Keratinocyte (primary cell): ENCODE results near the gene GNPTAB. TPM values are rescaled to one million over a fixed set of nuclear protein-coding genes. Genes with fewer than 3 reads are reported as not detected.
"Not testable (repeated sequence)": the region's sequence is repeated elsewhere in the genome, so short reads cannot be mapped to it uniquely, and the experiment has no call there.

Experiments
- DNase-seq: peaks from one replicate; pipeline ENCODE4 v3.0.0-alpha.2; 2011; ENCODE audit warnings: low read depth, missing footprints, low spot score
- FAIRE-seq: peaks from 2 replicates; lab custom pipeline; 2011; peaks lifted over from hg19 to GRCh38; lab: Jason Lieb, UNC
- H2AFZ ChIP-seq: 2 replicates; pipeline ENCODE4 v1.6.0; 2012; ENCODE audit warnings: low read length, control low read depth, inconsistent platforms; ENCODE audit not compliant: control insufficient read depth
- H3K27ac ChIP-seq: 2 replicates; pipeline ENCODE4 v1.5.1; 2011; ENCODE audit warnings: low read length; ENCODE audit not compliant: control insufficient read depth, insufficient read depth
- H3K27me3 ChIP-seq: 3 replicates; pipeline ENCODE4 v1.6.0; 2011; ENCODE audit warnings: low read length; ENCODE audit not compliant: control insufficient read depth, insufficient read depth; ENCODE audit errors: extremely low read depth
- H3K36me3 ChIP-seq, 2 experiments: 2 replicates in 1 of 2; 3 replicates in 1 of 2; pipeline ENCODE4 v1.5.1; 2011; ENCODE audit warnings: low read length in 2 of 2, mild to moderate bottlenecking in 1 of 2; ENCODE audit not compliant: control insufficient read depth in 2 of 2, insufficient read depth in 2 of 2; ENCODE audit errors: extremely low read depth in 1 of 2
- H3K4me1 ChIP-seq: 3 replicates; pipeline ENCODE4 v1.5.1; 2011; ENCODE audit warnings: low read length; ENCODE audit not compliant: control insufficient read depth, insufficient read depth; ENCODE audit errors: extremely low read depth
- H3K4me2 ChIP-seq: 3 replicates; pipeline ENCODE4 v1.6.0; 2011; ENCODE audit warnings: low read depth, low read length; ENCODE audit not compliant: control insufficient read depth, insufficient read depth; ENCODE audit errors: extremely low read depth
- H3K4me3 ChIP-seq, 3 experiments: fragments of 200-600 bp in 1 of 3; sonication (generic) in 1 of 3; 2 replicates in 2 of 3; 3 replicates in 1 of 3; pipeline ENCODE4 v1.5.1; 2011 to 2016; ENCODE audit warnings: low read length in 3 of 3, mild to moderate bottlenecking in 3 of 3, control low read depth in 2 of 3, inconsistent platforms in 1 of 3, low read depth in 1 of 3, mixed read lengths in 1 of 3, mixed run types in 1 of 3, moderate library complexity in 1 of 3; ENCODE audit not compliant: control insufficient read depth in 2 of 3, insufficient read depth in 2 of 3; ENCODE audit errors: extremely low read depth in 1 of 3
- H3K79me2 ChIP-seq: 2 replicates; pipeline ENCODE4 v1.6.0; 2012; ENCODE audit warnings: low read length; ENCODE audit not compliant: control insufficient read depth, insufficient read depth
- H3K9ac ChIP-seq: 3 replicates; pipeline ENCODE4 v1.6.0; 2011; ENCODE audit warnings: low read length; ENCODE audit not compliant: control insufficient read depth, insufficient read depth; ENCODE audit errors: extremely low read depth
- H3K9me1 ChIP-seq: 3 replicates; pipeline ENCODE4 v1.6.0; 2011; ENCODE audit warnings: low read length; ENCODE audit not compliant: control insufficient read depth, insufficient read depth; ENCODE audit errors: extremely low read depth
- H3K9me3 ChIP-seq: 2 replicates; pipeline ENCODE4 v1.5.1; 2012; ENCODE audit warnings: low read depth, low read length; ENCODE audit not compliant: control insufficient read depth
- H4K20me1 ChIP-seq: 3 replicates; pipeline ENCODE4 v1.6.0; 2011; ENCODE audit warnings: low read length; ENCODE audit not compliant: control insufficient read depth, insufficient read depth; ENCODE audit errors: extremely low read depth
- EZH2 ChIP-seq: IDR thresholded peaks from one replicate; pipeline ENCODE4 v1.6.1; 2012; ENCODE audit warnings: inconsistent platforms, mild to moderate bottlenecking, low read length, moderate library complexity
- dilution Hi-C: fragments of 300-500 bp; cut with MboI; formaldehyde crosslinking; loops from one replicate; pipeline ENCODE4 v1.7.0; 2020; ENCODE audit warnings: low sequenced_read_pairs; ENCODE audit not compliant: extremely low pct_ligation_motif_present
- polyA plus RNA-seq, 5 experiments: library from polyadenylated mRNA; depleted of rRNA in 3 of 5; stranded (reverse) in 3 of 5; stranded (forward) in 1 of 5; unstranded in 1 of 5; fragments of >200 nt; gene quantifications; 1 replicate in 1 of 5; 2 replicates in 3 of 5; 3 replicates in 1 of 5; pipeline versions ENCODE4 v1.2.1 to v1.2.3, GENCODE V29; 2011 to 2012; ENCODE audit warnings: missing spikeins in 2 of 5, low read depth in 1 of 5, low replicate concordance in 1 of 5
- TF ChIP-seq, protein P1 (sequence below), 3 experiments: IDR thresholded peaks in 1 of 3; conservative IDR thresholded peaks in 1 of 3; optimal IDR thresholded peaks in 1 of 3; 2 replicates in 2 of 3; 3 replicates in 1 of 3; pipeline versions ENCODE3 to v1.5.1; 2011; ENCODE audit warnings: low read length in 3 of 3, mild to moderate bottlenecking in 3 of 3, moderate library complexity in 2 of 3, control low read depth in 1 of 3, inconsistent platforms in 1 of 3; ENCODE audit not compliant: insufficient read depth in 2 of 3; ENCODE audit errors: extremely low read depth in 1 of 3

The GNPTAB gene
- polyA plus RNA-seq, 1 donor (not counting 4 experiments of a cell fraction or from before 2014, with no cell fraction given): 35.7 TPM

DNA sequence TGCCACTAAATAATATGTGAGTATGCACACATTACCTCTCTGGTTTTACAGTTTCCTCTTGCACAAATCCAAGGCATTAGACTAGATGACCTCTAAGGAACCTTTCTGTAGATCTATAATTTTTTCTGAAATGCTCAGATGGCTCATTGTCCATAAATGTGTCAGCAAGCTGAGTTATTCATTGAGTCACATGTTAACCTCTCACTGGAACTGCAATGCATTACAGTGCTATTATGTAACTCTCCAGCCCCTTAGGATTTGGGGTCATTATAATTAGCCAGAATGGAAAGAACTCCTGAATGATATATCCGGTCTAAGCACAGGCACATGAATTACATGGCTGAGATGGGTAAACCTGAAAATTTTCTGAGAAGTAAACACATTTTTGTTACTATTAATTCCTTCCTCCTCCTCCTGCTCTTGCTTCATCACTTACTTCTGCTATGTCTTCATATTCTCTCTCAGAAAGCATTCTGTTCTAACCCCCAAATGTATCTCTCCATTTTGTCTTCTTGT, 26.3 kb upstream of the GNPTAB start:
- Histone ChIP-seq H3K27me3 (no peaks in the 10 kb centered on the region), H3K9ac (no peak overlapping the region), H3K79me2 (no peaks in the 10 kb centered on the region), H3K4me2 (no peak overlapping the region), H3K9me1 (no peaks in the 10 kb centered on the region), H3K9me3 (no peaks in the 10 kb centered on the region), H3K4me1 (peaks cover 26% of the 10 kb centered on the region), H3K36me3 (no peaks in the 10 kb centered on the region), H4K20me1 (no peaks in the 10 kb centered on the region), H2AFZ (no peak overlapping the region), H3K27ac (no peak overlapping the region), H3K4me3 (no peak overlapping the region)
- TF ChIP-seq EZH2: no peak
- TF ChIP-seq, protein P1, sequence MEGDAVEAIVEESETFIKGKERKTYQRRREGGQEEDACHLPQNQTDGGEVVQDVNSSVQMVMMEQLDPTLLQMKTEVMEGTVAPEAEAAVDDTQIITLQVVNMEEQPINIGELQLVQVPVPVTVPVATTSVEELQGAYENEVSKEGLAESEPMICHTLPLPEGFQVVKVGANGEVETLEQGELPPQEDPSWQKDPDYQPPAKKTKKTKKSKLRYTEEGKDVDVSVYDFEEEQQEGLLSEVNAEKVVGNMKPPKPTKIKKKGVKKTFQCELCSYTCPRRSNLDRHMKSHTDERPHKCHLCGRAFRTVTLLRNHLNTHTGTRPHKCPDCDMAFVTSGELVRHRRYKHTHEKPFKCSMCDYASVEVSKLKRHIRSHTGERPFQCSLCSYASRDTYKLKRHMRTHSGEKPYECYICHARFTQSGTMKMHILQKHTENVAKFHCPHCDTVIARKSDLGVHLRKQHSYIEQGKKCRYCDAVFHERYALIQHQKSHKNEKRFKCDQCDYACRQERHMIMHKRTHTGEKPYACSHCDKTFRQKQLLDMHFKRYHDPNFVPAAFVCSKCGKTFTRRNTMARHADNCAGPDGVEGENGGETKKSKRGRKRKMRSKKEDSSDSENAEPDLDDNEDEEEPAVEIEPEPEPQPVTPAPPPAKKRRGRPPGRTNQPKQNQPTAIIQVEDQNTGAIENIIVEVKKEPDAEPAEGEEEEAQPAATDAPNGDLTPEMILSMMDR (optimal IDR thresholded peaks at IDR 0.05 in 1 of 3, IDR thresholded peaks at IDR 0.05 in 1 of 3, conservative IDR thresholded peaks at IDR 0.05 in 1 of 3; ENCODE audit: extremely low read depth in 1 of 3, insufficient read depth in 2 of 3, low read length in 3 of 3): no peak
- FAIRE-seq (no peak), DNase-seq (no peak)
- dilution Hi-C loops: no loop called here

DNA sequence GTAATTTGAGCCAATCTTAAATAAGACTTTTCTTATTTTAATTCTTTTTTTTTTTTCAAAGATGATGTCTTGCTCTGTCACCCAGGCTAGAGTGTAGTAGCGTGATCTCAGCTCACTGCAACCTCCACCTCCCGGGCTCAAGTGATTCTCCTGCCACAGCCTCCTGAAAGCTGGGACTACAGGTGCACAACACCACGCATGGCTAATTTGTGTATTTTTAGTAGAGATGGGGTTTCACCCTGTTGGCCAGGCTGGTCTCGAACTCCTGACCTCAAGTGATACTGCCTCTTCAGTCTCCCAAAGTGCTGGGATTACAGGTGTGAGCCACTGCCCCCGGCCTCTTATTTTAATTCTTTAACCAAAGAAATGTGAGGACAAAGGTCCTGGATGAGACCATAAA, 25.9 kb upstream of the GNPTAB start:
- H2AFZ ChIP-seq, H3K27ac ChIP-seq, H3K27me3 ChIP-seq, FAIRE-seq, H3K9ac ChIP-seq, dilution Hi-C loops, H3K4me2 ChIP-seq, H3K4me3 ChIP-seq, H4K20me1 ChIP-seq, H3K9me3 ChIP-seq, H3K36me3 ChIP-seq, H3K79me2 ChIP-seq, DNase-seq, H3K9me1 ChIP-seq: not testable (repeated sequence)
- peaks cover 23% of the 10 kb centered on the region for H3K4me1 ChIP-seq

DNA sequence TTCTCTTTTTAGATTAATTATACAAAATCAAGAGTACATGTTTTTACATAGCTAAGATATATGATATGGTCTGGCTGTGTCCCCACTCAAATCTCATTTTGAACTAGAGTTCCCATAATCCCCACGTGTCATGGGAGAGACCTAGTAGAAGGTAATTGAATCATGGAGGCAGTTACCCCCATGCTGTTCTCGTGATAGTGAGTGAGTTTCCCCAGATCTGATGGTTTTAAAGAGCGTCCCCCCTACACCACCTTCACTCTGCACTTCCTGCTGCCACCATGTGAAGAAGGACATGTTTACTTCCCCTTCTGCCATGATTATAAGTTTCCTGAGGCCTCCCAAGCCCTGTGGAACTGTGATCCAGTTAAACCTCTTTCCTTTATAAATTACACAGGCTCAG, 25.2 kb upstream of the GNPTAB start:
- Histone ChIP-seq H3K27me3 (no peaks in the 10 kb centered on the region), H2AFZ (no peak overlapping the region), H3K79me2 (no peaks in the 10 kb centered on the region), H3K4me1 (peaks cover 23% of the 10 kb centered on the region), H3K9ac (no peak overlapping the region), H3K9me3 (no peaks in the 10 kb centered on the region), H3K9me1 (no peaks in the 10 kb centered on the region), H3K4me2 (no peak overlapping the region), H3K36me3 (no peaks in the 10 kb centered on the region), H3K27ac (no peak overlapping the region), H4K20me1 (no peaks in the 10 kb centered on the region), H3K4me3 (no peak overlapping the region)
- FAIRE-seq (no peak), DNase-seq (no peak)
- dilution Hi-C loops: no loop called here
- TF ChIP-seq EZH2: no peak
- TF ChIP-seq, protein P1 (optimal IDR thresholded peaks at IDR 0.05 in 1 of 3, IDR thresholded peaks at IDR 0.05 in 1 of 3, conservative IDR thresholded peaks at IDR 0.05 in 1 of 3; ENCODE audit: extremely low read depth in 1 of 3, insufficient read depth in 2 of 3, low read length in 3 of 3): no peak
